ENCODE measurements around the gene PRKCSH.
"Not testable (repeated sequence)": the region's sequence is repeated elsewhere in the genome, so short reads cannot be mapped to it uniquely, and the experiment has no call there.

The PRKCSH gene

GRCh38 chr19:11473725-11474124 is 38.3 kb downstream of the PRKCSH start:
- DNase-seq (ENCODE audit: low read depth in 1 of 2, low spot score in 1 of 2): no peak

- DNase-seq (ENCODE audit: low read depth in 1 of 2, low spot score in 1 of 2): not testable (repeated sequence)
Observed at GRCh38 chr19:11475343-11475742, 39.9 kb downstream of the PRKCSH start.

- DNase-seq (ENCODE audit: low read depth in 1 of 2, low spot score in 1 of 2): no peak
Observed at GRCh38 chr19:11475861-11476260, 40.4 kb downstream of the PRKCSH start.

- DNase-seq (ENCODE audit: low read depth in 1 of 2, low spot score in 1 of 2): no peak
Observed at GRCh38 chr19:11478167-11479089, 43.0 kb downstream of the PRKCSH start.

- DNase-seq (ENCODE audit: low read depth in 1 of 2, low spot score in 1 of 2): no peak
Observed at GRCh38 chr19:11479090-11479897, 43.9 kb downstream of the PRKCSH start.

- no peak for DNase-seq (ENCODE audit: low read depth in 1 of 2, low spot score in 1 of 2)
Observed at GRCh38 chr19:11479898-11480714, 44.7 kb downstream of the PRKCSH start.

- DNase-seq (ENCODE audit: low read depth in 1 of 2, low spot score in 1 of 2): no peak
Observed at GRCh38 chr19:11480715-11481533, 45.5 kb downstream of the PRKCSH start, which contains the start of gene ELAVL3. ELAVL3 (minus strand) TSS chr19:11481046; CDS start chr19:11480608, 438 bp downstream.

GRCh38 chr19:11481534-11482383 is 46.3 kb downstream of the PRKCSH start:
- peak in 1 of 2 donors; percentile 42 for DNase-seq (ENCODE audit: low read depth in 1 of 2, low spot score in 1 of 2)

- peak; percentile 67 to 69 for DNase-seq (ENCODE audit: low read depth in 1 of 2, low spot score in 1 of 2)
Observed at GRCh38 chr19:11482384-11483050, 47.1 kb downstream of the PRKCSH start.

- no peak for DNase-seq (ENCODE audit: low read depth in 1 of 2, low spot score in 1 of 2)
Observed at GRCh38 chr19:11483366-11484111, 48.1 kb downstream of the PRKCSH start.

- no peak for DNase-seq (ENCODE audit: low read depth in 1 of 2, low spot score in 1 of 2)
Observed at GRCh38 chr19:11485245-11485837, 49.9 kb downstream of the PRKCSH start.

- DNase-seq (ENCODE audit: low read depth in 1 of 2, low spot score in 1 of 2): no peak
Observed at GRCh38 chr19:11486661-11487503, 51.4 kb downstream of the PRKCSH start.

GRCh38 chr19:11489378-11489777 is 53.9 kb downstream of the PRKCSH start:
- no peak for DNase-seq (ENCODE audit: low read depth in 1 of 2, low spot score in 1 of 2)

- no peak for DNase-seq (ENCODE audit: low read depth in 1 of 2, low spot score in 1 of 2)
Observed at GRCh38 chr19:11494634-11495285, 59.3 kb downstream of the PRKCSH start.

GRCh38 chr19:11495481-11495880 is 60.0 kb downstream of the PRKCSH start:
- no peak for DNase-seq (ENCODE audit: low read depth in 1 of 2, low spot score in 1 of 2)

GRCh38 chr19:11495885-11496284 is 60.5 kb downstream of the PRKCSH start:
- DNase-seq (ENCODE audit: low read depth in 1 of 2, low spot score in 1 of 2): no peak

Data from activated T-helper 1 cell treated with anti-CD3 and anti-CD28 coated beads, Interleukin-2, amount 50 U/mL, for 16 hours (primary cell).